AG04449 (cell line): ENCODE results near the gene TNFRSF17.

ENCODE experiments used
- CTCF ChIA-PET: fragments of 350-600 bp; formaldehyde crosslinking; extraction: SDS; loops from one replicate; lab custom pipeline; 2021; ENCODE audit warnings: antibody characterized with exemption; lab: Yijun Ruan, JAX
- POLR2A ChIA-PET: fragments of 400-600, 350-600 bp; formaldehyde crosslinking; extraction: SDS; loops from one replicate; lab custom pipeline; 2020; ENCODE audit warnings: antibody characterized with exemption, inconsistent platforms; lab: Yijun Ruan, JAX
- DNase-seq: peaks from one replicate; pipeline ENCODE4 v3.0.0-alpha.2; 2010; ENCODE audit warnings: low read depth, low spot score
- H3K4me3 ChIP-seq: 2 replicates; pipeline ENCODE4 v1.5.1; 2011; ENCODE audit warnings: low read depth, mild to moderate bottlenecking, control low read depth, low read length
- CTCF ChIP-seq: IDR thresholded peaks from one replicate; pipeline ENCODE4 v1.5.1; 2011; ENCODE audit warnings: mild to moderate bottlenecking, moderate library complexity, low read length, control low read depth, inconsistent platforms; ENCODE audit not compliant: insufficient read depth; ENCODE audit errors: missing control alignments

TNFRSF17 gene

GRCh38 chr16:11972128-11972527, 7.1 kb downstream of the TNFRSF17 start:
- POLR2A ChIA-PET: no interaction called here
- DNase-seq: no peak
- no peak overlapping the region for H3K4me3 ChIP-seq
- TF ChIP-seq CTCF: no peak
- CTCF ChIA-PET: interaction anchor here (0.6 to 2.7 kb wide), 6 partner anchors 8 to 123 kb away, joined by 3 to 21 read pairs (median 4); no protein-coding TSS in a partner anchor

GRCh38 chr16:11973070-11973469, 8.1 kb downstream of the TNFRSF17 start:
- no peak for TF ChIP-seq CTCF
- no peak for DNase-seq
- POLR2A ChIA-PET: no interaction called here
- CTCF ChIA-PET: interaction anchor here (0.8 to 2.7 kb wide), 5 partner anchors 9 to 122 kb away, joined by 3 to 21 read pairs (median 5); no protein-coding TSS in a partner anchor
- H3K4me3 ChIP-seq: no peak overlapping the region

- TF ChIP-seq CTCF: no peak
- no peak for DNase-seq
- ChIA-PET POLR2A (interaction anchor here (0.6 to 1.6 kb wide), 4 partner anchors 18 to 91 kb away, joined by 3 to 9 read pairs (median 4); partner anchors contain the start of gene GSPT1), CTCF (interaction anchor here (0.8 to 1.8 kb wide), 3 partner anchors 11 to 117 kb away, joined by 3 to 5 read pairs (median 5); partner anchors contain the start of gene TNFRSF17)
- peak overlapping the region; percentile 96 for H3K4me3 ChIP-seq
These were observed 11.9 kb downstream of the TNFRSF17 start for GRCh38 chr16:11976850-11977375.

- no peak for TF ChIP-seq CTCF
- POLR2A ChIA-PET: interaction anchor here (0.5 to 1.6 kb wide), 3 partner anchors 62 to 90 kb away, joined by 3 to 9 read pairs (median 6); partner anchors contain the start of gene GSPT1
These were observed 12.5 kb downstream of the TNFRSF17 start for GRCh38 chr16:11977376-11978041.

GRCh38 chr16:11978080-11978479, 13.1 kb downstream of the TNFRSF17 start:
- peak overlapping the region; percentile 96 for H3K4me3 ChIP-seq
- POLR2A ChIA-PET: interaction anchor here (0.5 kb wide), 1 partner anchor 63 kb away, joined by 3 read pairs; no protein-coding TSS in a partner anchor

More at GRCh38 chr16:11977376-11978041, 12.5 kb downstream of the TNFRSF17 start:
- CTCF ChIA-PET: interaction anchor here (0.8 to 1.8 kb wide), 6 partner anchors 10 to 117 kb away, joined by 3 to 9 read pairs (median 5); partner anchors contain the start of gene TNFRSF17
- H3K4me3 ChIP-seq: peak overlapping the region; percentile 96
- peak; percentile 55 for DNase-seq

More at GRCh38 chr16:11978080-11978479, 13.1 kb downstream of the TNFRSF17 start:
- CTCF ChIA-PET: interaction anchor here (0.9 to 1.8 kb wide), 7 partner anchors 9 to 117 kb away, joined by 3 to 9 read pairs (median 4); partner anchors contain the start of gene TNFRSF17
- TF ChIP-seq CTCF: no peak
- no peak for DNase-seq
